ENCODE measurements around the gene FGF5.
"Not testable (repeated sequence)": the region's sequence is repeated elsewhere in the genome, so short reads cannot be mapped to it uniquely, and the experiment has no call there.

FGF5 gene

DNA sequence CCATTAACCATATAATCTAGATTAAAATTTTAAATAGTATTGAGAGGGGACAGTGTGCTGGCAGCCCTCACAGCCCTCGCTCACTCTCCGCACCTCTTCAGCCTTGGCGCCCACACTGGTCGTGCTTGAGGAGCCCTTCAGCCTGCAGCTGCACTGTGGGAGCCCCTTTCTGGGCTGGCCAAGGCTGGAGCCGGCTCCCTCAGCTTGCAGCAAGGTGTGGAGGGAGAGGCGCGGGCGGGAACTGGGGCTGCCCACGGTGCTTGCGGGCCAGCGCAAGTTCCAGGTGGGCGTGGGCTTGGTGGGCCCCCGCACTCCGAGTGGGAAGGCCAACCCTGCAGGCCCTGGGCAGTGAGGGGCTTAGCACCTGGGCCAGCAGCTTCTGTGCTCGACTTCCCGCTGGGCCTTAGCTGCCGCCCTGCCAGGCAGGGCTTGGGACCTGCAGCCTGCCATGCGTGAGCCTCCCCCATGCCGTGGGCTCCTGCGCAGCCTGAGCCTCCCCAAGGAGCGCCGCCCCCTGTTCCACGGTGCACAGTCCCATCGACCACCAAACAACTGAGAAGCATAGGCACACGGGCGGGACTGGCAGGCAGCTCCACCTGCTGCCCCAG lies 36.3 kb downstream of the FGF5 start:
- DNase-seq = no peak

DNA sequence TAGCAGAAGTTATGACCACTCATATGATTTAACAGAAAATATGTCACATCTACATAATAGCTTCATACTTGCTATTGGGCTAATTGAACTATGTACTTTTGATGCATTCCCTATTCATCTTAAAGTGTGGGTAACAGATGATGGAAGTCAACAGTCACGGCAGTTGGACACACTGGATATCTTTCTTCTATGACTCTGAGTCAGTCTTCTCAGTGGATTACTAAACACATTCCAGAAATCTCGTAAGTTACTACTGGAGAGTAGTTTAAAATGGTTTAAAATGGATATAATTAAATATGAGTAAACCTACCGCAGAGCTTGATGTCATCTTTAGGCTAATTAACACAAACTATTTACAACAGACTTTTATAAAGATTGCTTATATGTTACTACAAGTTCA lies 39.0 kb downstream of the FGF5 start:
- no peak for DNase-seq

DNA sequence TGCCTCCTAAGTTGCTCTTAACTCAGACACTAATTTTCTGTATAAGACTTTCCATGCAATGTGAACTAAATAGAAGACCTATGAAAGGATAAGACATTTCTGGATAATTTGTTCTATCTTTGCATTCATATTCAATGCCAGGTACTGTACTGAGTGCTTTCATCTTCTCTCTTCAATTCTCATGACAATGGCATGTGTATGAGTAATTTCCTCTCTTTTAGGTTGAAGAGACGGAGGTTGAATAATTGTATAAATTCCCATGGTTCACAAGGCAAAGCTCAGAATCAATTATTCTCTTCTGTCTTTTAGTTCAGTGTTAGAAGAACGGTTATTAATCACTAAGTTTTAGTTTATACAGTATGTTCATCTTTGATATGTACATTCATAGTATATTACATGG lies 39.8 kb downstream of the FGF5 start:
- DNase-seq = no peak

DNA sequence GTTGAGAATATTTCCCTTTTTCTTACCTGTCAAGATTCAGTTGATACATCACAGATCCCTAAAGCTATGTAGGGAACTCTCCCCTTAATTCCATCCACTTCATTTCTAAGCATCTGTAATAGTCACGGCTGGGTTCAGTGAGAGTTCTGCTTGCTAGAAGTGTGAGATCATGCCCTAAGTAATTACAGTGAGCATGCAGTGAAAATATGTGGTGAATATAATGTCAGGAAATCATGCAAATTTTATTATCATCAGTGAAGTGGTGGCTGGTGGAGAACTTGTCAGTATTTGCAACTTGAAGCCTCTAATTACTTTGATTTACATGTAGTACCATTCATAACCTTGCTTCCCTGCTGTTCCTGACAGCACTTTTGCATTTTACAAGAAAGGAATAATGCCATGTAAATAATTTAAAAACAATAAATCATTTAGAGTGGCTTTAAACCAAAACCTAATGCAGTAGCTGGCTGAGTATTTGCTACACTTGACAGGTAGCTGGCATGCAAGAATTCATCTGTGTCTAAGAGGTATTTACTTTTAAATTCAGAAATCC lies 40.8 kb downstream of the FGF5 start:
- DNase-seq = peak; percentile 4

DNA sequence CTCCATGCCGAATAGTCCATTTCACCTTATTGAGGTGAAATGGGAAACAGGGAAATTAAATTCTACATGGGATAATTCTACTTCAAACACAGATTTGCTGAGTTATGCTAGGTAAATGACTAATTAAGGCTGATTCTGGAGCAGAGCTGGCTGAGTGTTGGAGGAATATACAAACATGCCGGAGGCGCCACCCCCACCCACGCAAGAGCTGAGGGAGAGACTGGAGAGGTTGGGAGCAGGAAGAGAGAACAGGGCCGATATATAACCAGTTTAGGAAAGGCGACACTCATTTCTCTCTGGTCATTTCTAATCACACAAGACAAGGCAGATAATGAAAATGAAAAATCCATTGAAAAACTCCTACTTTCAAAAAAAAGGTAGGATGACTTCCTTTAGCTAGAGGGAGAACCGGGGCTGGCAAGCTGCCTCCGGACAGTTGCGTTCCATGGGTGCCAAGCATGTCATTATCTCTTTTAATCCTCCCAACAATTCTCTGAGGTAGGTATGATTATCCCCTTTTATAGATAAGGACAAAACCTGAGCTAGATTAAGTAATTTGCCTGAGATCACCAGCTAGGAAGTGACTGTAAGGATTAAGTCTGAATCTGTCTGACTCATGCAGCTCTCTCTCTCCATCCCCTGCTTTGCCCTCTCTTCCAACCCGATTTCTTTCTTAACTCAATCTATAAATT lies 41.5 kb downstream of the FGF5 start:
- DNase-seq = no peak

DNA sequence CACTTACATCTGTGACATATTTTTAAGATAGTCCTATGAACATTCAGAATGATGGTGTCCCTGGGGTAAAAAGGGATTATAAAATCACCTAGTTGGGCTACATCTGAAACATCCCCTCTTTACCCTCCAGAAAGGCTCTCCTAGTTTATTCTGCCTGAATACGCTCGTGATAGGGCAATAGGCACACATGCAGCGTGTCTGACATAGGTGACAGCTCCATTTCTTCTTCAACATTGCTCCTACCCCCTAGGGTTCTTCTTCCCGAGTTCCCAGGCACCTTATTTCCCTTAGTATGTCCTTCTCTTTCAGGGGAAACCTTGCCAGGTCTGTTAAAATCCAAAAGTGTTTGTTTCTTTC lies 42.0 kb downstream of the FGF5 start:
- no peak for DNase-seq

DNA sequence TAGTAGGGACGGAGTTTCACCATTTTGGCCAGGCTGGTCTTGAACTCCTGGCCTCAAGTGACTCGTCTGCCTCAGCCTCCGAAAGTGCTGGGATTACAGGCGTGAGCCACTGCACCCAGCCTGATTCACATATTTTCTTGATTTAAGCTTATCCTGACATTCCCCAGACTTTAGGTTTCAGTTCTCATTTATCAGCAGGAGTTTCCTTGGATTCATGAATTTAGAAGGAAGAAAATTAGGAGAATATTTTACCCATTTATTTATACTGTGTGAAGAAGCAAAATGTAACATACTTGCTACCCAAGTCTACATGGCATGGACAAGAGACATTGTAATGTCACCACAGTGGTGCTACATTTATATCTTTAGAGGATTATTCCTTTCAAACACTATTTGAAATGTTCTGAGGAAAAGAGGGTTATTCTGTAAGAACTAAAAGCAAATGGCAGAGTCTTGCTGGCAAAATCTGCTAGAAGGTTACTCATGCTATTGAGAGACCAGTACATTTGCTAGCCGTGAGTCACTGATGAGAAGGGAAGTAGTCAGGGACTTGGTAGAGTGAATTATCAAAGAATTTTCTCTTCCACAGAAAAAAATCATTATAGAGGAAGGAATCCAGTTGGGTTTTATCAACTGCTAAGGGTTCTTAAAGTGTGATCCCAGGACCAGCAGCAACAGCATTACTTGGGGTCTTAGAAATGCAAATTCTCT lies 43.0 kb downstream of the FGF5 start:
- no peak for DNase-seq

DNA sequence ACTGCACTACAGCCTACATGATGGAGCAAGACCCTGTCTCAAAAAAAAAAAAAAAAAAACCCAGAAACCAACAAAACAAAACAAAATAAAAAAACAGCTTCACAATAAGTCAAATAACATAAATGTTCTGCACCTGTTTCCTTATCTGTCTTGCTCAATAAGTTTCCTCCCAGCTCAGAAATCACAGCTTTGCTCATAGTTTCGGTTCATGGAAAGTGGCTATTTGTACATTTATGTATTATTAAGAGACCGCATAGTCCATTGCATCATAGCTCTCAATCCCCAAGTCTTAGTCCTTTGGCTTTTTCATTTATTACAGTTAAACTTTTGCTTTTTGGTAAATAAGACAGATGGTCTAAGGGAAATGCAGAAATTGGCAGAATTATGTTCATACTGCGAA lies 44.7 kb downstream of the FGF5 start:
- no peak for DNase-seq

DNA sequence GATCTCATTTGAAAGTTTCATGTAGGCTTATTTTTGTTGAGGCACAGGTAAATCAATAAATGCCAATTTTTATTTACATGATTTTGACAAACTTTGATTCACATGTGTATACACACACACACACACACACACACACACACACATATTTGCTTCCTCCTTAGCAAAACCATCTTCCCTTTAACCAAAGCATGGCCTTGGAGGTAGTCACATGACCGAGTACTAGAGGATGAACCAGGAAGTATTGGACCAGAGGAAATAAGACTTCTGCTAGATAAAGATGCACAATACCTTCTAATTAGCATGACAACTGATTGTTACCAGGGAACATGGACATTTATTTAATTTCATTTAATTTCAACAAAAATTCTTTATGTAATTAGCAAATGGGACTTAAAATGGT lies 45.7 kb downstream of the FGF5 start:
- no peak for DNase-seq

DNA sequence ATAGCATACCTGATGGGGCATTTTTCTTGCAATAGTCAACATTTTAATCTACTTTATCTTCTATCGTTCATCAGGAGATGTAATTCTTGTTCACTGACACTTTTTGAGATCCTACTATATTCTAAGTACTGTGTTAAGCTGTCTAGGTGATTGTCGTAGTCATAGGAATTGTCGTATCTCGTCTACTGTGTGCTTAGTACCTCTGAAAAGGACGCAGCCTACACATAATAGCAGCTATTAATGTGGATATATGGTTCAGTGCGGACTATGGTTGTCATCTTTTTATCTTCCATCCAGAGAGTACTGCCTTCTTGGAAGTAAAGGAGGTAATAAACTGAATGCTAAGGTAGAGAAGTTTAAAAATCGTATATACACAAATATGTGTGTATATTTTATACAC lies 47.2 kb downstream of the FGF5 start:
- DNase-seq = no peak

DNA sequence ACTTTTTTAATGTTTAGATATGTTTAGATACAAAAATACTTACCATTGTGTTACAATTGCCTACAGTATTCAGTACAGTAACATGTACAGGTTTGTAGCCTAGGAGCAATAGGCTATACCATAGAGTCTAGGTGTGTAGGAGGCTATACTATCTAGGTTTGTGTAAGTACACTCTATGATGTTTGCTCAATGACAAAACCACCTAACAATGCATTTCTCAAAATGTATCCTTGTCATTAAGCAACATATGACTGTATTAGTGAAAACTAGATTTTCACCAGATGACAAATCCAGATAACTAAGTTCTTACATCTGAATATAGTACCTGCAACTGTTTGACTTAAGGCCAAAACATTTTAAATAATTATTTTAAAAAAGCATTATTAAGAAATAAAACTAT lies 49.4 kb downstream of the FGF5 start:
- not testable (repeated sequence) for DNase-seq

DNA sequence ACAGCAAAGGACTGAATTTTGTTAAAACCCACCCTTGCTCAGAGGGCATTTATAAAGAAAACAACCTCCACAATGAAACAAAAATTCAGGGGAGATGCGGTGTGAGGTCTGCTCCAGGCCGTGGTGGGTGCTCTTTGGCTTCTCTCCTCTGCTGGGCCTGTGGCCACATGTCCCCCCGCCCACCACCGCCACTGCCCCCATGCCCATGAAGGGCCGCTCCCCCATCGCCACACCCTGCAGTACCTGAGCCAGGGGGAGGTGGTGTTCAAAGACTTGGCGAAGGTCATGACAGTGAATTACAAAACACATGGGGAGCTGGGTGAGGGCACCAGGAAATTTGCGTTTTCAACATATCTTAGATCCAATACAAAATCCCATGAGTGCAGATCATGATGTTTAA lies 54.9 kb downstream of the FGF5 start:
- DNase-seq = no peak

DNA sequence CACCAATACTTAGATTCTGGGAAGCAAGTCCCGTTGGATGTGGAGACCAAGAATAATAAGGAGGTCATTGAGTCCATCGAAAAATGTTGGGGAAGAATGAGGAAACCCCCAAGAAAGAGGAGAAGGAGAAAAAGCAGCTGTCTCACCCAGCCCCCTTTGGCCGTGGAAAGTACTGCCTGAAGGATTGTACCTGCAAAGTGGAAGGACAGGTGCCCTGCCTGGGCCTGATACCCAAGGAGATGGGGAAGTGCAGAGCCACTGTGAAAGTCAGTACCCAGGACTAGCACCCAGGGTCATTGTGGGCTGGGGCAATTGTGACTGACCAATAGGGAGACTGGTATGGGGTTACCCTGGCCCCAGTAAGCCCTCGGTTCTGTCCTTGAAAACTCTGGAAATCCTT lies 55.3 kb downstream of the FGF5 start:
- DNase-seq = no peak

DNA sequence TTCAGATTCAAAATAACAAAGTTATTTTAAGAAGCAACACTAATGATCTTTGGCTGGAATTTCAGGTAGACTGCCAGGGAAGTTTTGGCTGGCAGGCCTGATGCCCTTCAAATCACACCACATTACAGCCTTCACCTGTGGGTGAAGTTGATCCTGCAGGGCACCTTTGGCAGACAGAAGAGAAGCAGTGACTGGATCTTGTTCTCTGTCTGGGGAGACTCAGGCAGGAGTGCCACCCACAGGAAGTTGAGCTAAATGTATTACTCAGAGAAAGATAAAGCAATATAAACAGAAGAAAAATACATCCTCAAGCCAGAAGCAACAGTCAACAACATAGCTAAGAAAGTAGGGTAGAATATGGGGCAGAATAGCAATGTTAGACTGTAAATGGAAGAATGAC lies 56.3 kb downstream of the FGF5 start:
- no peak for DNase-seq

DNA sequence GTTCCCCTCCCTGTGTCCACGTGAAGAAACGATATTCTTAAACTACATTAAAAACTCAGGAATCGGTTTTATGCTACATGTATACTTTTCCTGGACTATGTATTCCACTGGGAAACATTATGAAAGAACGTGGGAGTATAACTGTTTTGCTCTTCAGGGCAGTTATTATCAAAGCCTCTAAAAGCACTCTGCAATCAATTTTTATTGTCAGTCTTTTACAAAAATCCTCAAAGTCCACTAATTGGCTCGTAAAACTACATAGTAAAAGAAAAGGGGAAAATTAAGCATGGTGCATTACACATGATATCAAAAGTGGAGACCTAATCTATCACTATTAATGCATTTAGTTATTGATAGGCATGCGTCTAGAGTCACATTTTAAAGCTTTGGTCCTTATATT lies 57.7 kb downstream of the FGF5 start:
- DNase-seq = no peak

DNA sequence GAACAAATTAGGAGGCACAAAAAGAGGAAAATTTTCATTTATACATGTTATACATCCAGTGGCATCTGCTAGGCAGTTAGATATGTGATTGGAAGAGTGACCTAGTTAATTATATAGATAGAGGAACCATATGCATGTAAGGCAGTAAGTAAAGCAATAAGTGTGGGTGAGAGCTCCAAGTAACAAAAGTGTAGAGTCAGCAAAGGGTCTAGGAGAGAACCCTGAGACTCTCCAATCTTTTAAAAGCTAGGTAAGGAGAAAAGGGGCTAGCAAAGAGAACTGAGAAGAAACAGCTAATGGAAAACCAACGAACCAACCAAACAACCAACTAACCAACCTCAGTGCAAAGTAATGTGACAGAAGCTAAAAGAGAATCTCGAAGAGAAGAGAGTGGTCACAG lies 65.2 kb downstream of the FGF5 start:
- no peak for DNase-seq

DNA sequence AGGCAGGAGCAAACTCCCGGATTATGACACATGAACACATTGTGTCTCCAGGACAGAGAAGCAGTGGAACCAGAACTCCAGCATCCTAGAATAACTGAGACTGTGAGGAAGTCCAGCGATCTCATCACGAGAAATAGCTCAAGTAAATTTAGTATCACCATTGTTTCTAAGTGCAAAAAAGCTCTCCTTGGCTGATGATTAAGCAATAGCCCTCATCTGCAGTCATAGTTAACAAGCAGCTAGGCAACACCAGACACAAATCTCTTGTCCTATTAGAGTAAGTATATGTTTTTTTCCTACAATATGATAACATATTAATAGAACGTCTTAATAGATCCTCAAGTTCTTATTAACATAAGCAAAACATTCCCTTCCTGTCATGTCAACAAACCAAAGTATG lies 66.7 kb downstream of the FGF5 start:
- no peak for DNase-seq

DNA sequence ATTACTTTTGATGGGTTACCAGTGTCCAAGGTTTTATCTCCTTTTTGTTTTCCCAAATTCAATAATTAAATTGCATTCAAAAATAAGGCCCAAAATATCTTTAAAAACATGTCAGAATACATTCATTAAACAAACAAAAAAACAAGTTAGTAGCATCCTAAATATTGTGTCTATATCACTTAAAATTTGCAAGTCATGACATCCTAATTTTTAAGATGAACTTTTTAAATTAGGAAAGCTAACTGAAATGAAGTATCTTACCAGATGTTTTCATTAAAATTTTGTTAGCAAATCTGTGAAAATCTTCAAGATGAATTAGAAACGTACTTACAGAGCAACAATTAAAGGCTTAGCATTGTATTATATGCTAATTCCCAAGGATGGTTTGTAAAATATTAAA lies 68.1 kb downstream of the FGF5 start:
- no peak for DNase-seq

DNA sequence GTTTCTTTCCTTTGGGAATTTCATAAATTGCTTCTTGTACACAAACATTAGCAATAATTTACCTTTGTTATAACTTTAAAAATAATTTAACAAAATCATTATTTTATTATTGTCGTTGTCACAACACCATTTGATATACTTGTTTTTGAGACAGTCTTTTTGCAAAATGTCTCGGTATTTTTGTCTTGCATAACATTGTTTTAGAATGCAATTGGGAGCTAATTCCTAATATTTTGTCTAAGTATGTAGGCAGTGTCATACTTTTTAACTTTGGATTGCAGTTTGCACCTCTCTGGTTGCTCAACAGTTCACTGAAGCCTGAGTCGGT lies 68.7 kb downstream of the FGF5 start:
- DNase-seq = no peak

DNA sequence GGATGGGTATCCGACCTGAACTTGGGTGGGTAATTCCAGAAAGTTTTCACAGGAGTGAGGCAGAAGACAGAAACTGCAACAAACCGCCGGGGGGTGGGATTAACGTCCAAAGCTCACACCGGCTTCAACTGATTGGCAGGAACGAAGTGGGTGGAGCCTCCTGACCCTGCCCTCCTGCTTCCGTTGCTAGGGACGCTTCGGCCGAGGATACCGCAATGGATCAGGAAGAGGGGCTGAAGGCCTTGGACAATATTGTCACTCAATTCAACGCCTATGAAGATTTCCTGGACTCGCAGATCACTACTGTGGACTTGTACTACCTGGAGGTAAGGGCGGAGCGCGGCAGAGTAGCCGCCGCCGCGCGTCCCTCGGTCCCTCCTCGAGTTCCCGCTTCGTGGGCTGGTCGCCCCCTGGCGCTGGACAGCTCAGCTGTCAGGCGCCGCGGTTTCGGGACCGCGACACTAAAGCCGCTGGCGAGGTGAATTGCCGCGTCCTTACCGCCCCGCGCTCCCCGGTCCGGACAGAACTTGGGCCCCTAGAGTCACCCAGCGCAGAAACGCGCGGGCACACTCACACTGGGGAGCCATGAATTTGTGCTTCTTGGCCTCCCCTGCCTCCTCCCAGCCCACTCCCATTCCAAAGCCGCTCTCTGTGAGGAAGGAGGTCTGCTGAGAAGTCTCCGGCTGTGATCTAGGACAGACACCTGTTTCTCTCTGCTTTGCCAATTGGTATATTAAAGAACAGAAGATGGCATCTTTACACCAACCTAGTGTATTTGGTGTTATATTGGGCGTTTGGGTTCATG lies 69.3 kb downstream of the FGF5 start, which contains the start of gene CFAP299:
Gene CFAP299, plus strand, starts transcription at position 177 of the 805 bp plus-strand sequence.
- DNase-seq = no peak

DNA sequence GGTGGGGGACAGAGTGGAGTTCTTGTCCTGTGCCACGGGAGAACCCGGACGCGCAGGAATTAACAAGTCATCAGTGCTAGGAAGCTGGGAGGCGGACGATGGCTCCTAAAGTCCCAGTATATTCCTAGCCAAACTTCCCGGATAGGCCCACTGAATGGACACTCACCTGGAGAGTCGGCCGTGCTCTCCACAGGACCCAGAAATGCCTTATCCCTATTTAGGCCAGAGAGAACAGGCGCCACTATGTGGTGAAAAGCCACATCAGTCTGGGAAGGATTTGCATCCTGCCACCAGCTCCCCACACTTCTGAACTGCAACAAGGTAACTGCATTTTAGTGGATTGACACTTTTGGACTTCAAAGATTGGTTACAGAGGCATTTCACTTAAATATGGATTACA lies 70.1 kb downstream of the FGF5 start:
- peak; percentile 23 for DNase-seq

DNA sequence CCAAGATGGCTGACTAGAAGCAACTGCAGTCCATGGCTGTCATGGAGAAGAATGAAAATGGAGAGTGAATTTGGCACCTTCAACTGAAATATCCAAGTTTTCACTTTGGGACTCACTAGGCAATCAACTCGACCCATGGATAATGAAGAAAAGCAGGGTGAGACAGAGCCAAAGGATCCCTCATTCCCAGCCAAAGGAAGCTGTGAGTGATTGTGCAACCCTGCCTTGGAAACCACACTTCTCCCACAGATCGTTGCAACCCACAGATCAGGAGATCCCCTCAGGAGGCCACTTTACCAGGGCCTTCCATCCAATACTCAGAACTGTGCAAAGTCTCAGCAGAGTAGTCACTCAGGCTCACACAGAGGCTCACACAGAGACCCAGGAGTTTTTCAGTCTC lies 73.6 kb downstream of the FGF5 start:
- DNase-seq = no peak
